A549 (cell line): ENCODE measurements around the gene SMAD3.

Experiments used
- BHLHE40 ChIP-seq: IDR thresholded peaks from 2 replicates; pipeline ENCODE4 v1.6.1; 2012; ENCODE audit warnings: low read depth, low read length, inconsistent platforms
- CBX8 ChIP-seq: fragments of 200-600 bp; sonication (generic); IDR thresholded peaks from 2 replicates; pipeline ENCODE4 v1.6.1; 2016
- CTCF ChIP-seq: fragments of >200 bp; sonication (Bioruptor Twin); formaldehyde crosslinking; IDR thresholded peaks from 3 replicates; pipeline ENCODE4 v1.5.1; 2016
- MYC ChIP-seq: IDR thresholded peaks from 2 replicates; pipeline ENCODE4 v1.6.1; 2012; ENCODE audit warnings: mild to moderate bottlenecking, inconsistent platforms, low read length, improper control_type of control experiment, borderline replicate concordance
- NR3C1 ChIP-seq: fragments of >200 bp; sonication (Bioruptor Twin); formaldehyde crosslinking; IDR thresholded peaks from 3 replicates; pipeline ENCODE4 v1.6.1; 2017
- POLR2A ChIP-seq: IDR thresholded peaks from 2 replicates; pipeline ENCODE4 v1.6.1; 2012; ENCODE audit warnings: mild to moderate bottlenecking, low read length
- TF ChIP-seq, protein P1 (sequence below): IDR thresholded peaks from 2 replicates; pipeline ENCODE4 v1.6.1; 2012
- TF ChIP-seq, protein P2 (sequence below): fragments of >200 bp; sonication (Bioruptor Twin); formaldehyde crosslinking; IDR thresholded peaks from 3 replicates; pipeline ENCODE4 v1.6.1; 2016
- TF ChIP-seq, protein P3 (sequence below): IDR thresholded peaks from 2 replicates; pipeline ENCODE4 v1.6.1; 2012

- TF ChIP-seq, protein P1, sequence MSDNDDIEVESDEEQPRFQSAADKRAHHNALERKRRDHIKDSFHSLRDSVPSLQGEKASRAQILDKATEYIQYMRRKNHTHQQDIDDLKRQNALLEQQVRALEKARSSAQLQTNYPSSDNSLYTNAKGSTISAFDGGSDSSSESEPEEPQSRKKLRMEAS: no peak
- TF ChIP-seq POLR2A: no peak
- TF ChIP-seq BHLHE40: no peak
- no peak for TF ChIP-seq CTCF
- TF ChIP-seq NR3C1: no peak
- TF ChIP-seq, protein P2, sequence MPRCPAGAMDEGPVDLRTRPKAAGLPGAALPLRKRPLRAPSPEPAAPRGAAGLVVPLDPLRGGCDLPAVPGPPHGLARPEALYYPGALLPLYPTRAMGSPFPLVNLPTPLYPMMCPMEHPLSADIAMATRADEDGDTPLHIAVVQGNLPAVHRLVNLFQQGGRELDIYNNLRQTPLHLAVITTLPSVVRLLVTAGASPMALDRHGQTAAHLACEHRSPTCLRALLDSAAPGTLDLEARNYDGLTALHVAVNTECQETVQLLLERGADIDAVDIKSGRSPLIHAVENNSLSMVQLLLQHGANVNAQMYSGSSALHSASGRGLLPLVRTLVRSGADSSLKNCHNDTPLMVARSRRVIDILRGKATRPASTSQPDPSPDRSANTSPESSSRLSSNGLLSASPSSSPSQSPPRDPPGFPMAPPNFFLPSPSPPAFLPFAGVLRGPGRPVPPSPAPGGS: no peak
- TF ChIP-seq CBX8: no peak
- TF ChIP-seq MYC: no peak
- TF ChIP-seq, protein P3, sequence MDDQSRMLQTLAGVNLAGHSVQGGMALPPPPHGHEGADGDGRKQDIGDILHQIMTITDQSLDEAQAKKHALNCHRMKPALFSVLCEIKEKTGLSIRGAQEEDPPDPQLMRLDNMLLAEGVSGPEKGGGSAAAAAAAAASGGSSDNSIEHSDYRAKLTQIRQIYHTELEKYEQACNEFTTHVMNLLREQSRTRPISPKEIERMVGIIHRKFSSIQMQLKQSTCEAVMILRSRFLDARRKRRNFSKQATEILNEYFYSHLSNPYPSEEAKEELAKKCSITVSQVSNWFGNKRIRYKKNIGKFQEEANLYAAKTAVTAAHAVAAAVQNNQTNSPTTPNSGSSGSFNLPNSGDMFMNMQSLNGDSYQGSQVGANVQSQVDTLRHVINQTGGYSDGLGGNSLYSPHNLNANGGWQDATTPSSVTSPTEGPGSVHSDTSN: no peak
Measured at GRCh38 chr15:67158367-67158766, 93.0 kb downstream of the SMAD3 start.
